NCI-H345 (cell line): ENCODE measurements around the gene PGAP2.
A peak's percentile ranks its signal among the peaks of the same experiment; 100 is the strongest.
"Not testable (repeated sequence)": the region's sequence is repeated elsewhere in the genome, so short reads cannot be mapped to it uniquely, and the experiment has no call there.

Experiments used
- DNase-seq: peaks from one replicate; lab custom pipeline; 2025; lab: John Stamatoyannopoulos, UW

PGAP2 gene

GRCh38 chr11:3803726-3804495 lies 4.4 kb upstream of the PGAP2 start:
- no peak for DNase-seq

GRCh38 chr11:3808861-3809623 lies 682 bp downstream of the PGAP2 start:
- DNase-seq = peak; percentile 30

- DNase-seq = no peak
Measured at GRCh38 chr11:3809624-3809928, 1.2 kb downstream of the PGAP2 start.

- no peak for DNase-seq
Measured at GRCh38 chr11:3810446-3810845, 2.1 kb downstream of the PGAP2 start.

- DNase-seq = no peak
Measured at GRCh38 chr11:3810951-3811350, 2.6 kb downstream of the PGAP2 start.

GRCh38 chr11:3814832-3815231 lies 6.5 kb downstream of the PGAP2 start:
- not testable (repeated sequence) for DNase-seq

- no peak for DNase-seq
Measured at GRCh38 chr11:3815845-3816244, 7.5 kb downstream of the PGAP2 start.

- no peak for DNase-seq
Measured at GRCh38 chr11:3816673-3817072, 8.3 kb downstream of the PGAP2 start.

GRCh38 chr11:3817181-3817800 lies 8.9 kb downstream of the PGAP2 start:
- DNase-seq = no peak

GRCh38 chr11:3820971-3821370 lies 12.6 kb downstream of the PGAP2 start:
- no peak for DNase-seq

GRCh38 chr11:3822312-3822711 lies 14.0 kb downstream of the PGAP2 start:
- no peak for DNase-seq

- no peak for DNase-seq
Measured at GRCh38 chr11:3823303-3823702, 14.9 kb downstream of the PGAP2 start.

- DNase-seq = no peak
Measured at GRCh38 chr11:3823762-3824506, 15.6 kb downstream of the PGAP2 start.

GRCh38 chr11:3824714-3825472 lies 16.5 kb downstream of the PGAP2 start:
- peak; percentile 2 for DNase-seq

GRCh38 chr11:3825473-3826154 lies 17.3 kb downstream of the PGAP2 start:
- no peak for DNase-seq

- DNase-seq = no peak
Measured at GRCh38 chr11:3826721-3827120, 18.4 kb downstream of the PGAP2 start.

GRCh38 chr11:3827434-3828186 lies 19.2 kb downstream of the PGAP2 start:
- no peak for DNase-seq

- DNase-seq = no peak
Measured at GRCh38 chr11:3830088-3830487, 21.7 kb downstream of the PGAP2 start.

GRCh38 chr11:3830730-3831129 lies 22.4 kb downstream of the PGAP2 start:
- no peak for DNase-seq
